T1000 (cell line): ENCODE measurements around the gene TMEM147.

Experiments
- DNase-seq: peaks from one replicate; lab custom pipeline; 2025; ENCODE audit warnings: mixed read lengths; lab: John Stamatoyannopoulos, UW

Gene TMEM147

GRCh38 chr19:35519291-35519690 is 26.1 kb upstream of the TMEM147 start:
- DNase-seq, result no peak

GRCh38 chr19:35521124-35521743 is 24.2 kb upstream of the TMEM147 start:
- no peak for DNase-seq

GRCh38 chr19:35522745-35523327 is 22.6 kb upstream of the TMEM147 start:
- DNase-seq, result no peak

- DNase-seq, result no peak
Observed at GRCh38 chr19:35524181-35524837, 21.1 kb upstream of the TMEM147 start.

DNA sequence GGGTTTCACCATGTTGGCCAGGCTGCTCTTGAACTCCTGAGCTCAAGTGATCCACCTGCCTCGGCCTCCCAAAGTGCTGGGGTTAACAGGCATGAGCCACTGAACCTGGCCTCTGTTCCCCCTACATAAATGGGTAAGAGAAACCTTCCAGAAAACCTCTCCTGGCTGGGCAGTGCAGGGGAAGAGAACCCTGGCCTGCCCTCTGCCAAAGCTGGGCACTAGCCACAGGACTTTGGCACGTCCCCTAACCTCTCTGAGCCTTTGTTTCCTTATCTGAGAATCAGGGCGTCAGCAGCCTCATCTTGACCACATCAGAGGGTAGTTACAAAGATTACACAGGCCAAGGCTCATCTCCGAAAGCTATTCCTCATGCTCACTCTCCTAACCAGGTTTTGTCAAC is 19.6 kb upstream of the TMEM147 start:
- DNase-seq, result no peak

- no peak for DNase-seq
Observed at GRCh38 chr19:35528218-35529038, 17.0 kb upstream of the TMEM147 start, which contains the start of gene SBSN. Gene SBSN, minus strand, starts transcription at chr19:35528311. Its CDS starts 30 bp downstream, at chr19:35528281.

- DNase-seq, result no peak
Observed at GRCh38 chr19:35529241-35530218, 15.9 kb upstream of the TMEM147 start.

- no peak for DNase-seq
Observed at GRCh38 chr19:35531291-35531690, 14.1 kb upstream of the TMEM147 start.

GRCh38 chr19:35533201-35533821 is 12.1 kb upstream of the TMEM147 start, which contains the start of gene GAPDHS:
Gene GAPDHS, plus strand, starts transcription at chr19:35533456. Its CDS starts 72 bp downstream, at chr19:35533528.
- DNase-seq, result no peak

DNA sequence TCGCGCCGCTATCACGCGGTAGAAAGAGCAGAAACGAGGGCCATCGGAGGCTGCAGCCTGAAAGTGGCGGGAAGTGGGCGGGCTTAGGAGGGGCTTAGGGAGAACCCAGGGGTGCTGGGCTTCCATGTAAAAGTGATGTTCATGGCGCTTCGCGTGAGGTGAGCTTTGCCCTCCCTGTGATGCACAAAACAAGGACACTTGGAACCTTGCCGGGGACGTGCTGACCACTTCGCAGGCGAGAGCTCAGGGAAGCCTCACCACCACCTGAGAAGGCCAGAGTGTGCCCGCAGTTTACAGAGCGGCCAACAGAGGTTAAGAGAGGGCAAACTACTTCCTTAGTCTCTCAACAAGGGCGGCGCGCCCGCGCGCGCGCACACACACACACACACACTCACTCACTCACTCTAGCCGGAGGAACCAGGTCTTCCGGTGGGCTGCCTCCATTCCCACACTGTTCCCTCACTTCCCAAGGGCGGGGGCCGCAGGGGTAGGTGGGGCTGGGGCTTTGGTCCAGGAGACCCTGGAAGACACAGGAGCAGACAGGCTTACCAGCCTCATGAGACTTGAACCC is 11.5 kb upstream of the TMEM147 start:
- DNase-seq, result no peak

GRCh38 chr19:35534803-35535480 is 10.5 kb upstream of the TMEM147 start:
- no peak for DNase-seq

DNA sequence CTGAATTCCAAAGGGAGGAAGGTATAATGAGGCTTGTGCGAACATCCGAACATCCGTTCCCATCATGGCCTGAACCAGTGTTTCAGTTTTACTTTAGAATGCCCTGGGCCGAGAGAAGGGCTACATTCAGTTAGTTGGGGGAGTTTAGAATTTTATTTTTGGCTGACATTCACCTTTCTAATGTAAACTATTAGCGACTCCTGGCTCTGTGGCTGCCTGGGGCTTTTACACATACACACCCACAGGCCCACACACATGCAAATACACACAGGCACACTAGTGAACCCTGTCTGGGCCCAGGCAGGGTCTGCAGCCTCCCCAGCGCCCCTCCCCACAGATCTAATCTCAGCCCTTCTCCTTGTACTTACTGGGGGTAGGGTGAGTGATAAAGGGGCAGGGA is 6.1 kb upstream of the TMEM147 start:
- no peak for DNase-seq

DNA sequence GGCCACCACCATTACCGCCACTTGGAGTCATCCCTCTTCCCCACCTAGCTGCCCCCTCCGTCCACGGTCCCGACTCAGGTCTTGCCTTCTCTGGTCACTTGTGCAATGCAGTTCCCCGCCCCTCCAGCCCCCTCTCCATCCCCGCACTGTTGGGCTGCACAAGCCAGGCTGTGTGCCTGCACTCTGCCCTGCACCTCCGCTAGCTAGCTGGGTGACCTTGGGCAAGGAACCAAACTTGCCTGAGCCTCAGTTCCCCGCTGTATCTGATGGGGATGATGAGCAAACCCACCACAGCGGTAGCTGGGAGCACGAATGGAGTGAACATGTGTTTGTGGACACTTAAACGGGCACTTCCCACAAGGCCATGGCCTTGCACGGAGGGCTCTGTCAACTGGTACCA is 5.6 kb upstream of the TMEM147 start:
- no peak for DNase-seq

- no peak for DNase-seq
Observed at GRCh38 chr19:35540356-35540927, 5.0 kb upstream of the TMEM147 start.

DNA sequence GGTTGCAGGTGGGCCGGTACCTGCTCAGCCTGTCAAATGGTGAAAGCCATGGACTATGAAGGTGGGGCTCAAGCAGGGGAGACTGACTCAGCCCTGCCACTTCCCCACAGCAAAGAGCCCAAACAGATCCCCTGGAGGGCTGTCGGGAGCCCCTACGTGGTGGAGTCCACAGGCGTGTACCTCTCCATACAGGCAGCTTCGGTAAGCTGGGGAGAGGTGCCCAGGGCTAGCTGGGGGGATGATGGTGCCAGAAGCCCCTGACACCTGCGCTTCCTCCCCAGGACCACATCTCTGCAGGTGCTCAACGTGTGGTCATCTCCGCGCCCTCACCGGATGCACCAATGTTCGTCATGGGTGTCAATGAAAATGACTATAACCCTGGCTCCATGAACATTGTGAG is 3.2 kb upstream of the TMEM147 start:
- no peak for DNase-seq

GRCh38 chr19:35543280-35544109 is 1.9 kb upstream of the TMEM147 start:
- DNase-seq, result no peak

DNA sequence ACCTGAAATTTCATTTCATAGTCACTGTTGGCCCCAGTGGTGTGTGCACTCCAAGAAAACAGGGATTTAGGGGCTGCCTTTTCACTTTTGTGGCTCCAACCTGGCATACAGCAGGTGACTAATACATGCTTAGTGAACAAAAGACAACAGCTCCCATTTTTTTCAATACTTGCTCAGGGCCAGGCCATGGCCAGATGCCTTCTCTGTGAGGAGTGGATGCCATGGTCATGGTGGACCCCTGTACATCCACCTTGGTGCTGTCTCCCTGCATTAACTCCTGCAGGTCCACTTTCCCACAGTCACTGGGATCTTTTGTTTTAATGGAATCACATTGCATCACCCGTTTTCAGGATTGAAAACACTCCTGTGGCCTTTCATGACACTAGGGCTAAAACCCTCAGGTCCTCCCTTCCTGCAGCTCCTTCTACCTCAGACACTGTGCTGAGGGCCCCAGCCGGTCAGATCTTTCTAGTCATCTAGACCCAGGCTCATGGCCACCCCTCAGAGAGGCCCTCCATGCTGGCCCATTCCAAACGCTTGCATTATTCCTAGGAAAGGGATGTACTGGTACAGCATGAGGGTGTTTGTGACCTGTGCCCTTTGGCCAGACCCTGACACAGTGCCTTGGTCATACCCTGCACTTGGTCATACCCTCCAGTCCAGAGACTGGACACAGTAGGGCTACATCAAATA is 1.2 kb upstream of the TMEM147 start:
- no peak for DNase-seq

GRCh38 chr19:35545855-35546381 is 492 bp downstream of the TMEM147 start:
- no peak for DNase-seq
